Mucosa of rectum (tissue), 2 donors: ENCODE data around the gene SPEN.
"Not testable (repeated sequence)": the region's sequence is repeated elsewhere in the genome, so short reads cannot be mapped to it uniquely, and the experiment has no call there.

Experiments
- H3K27ac ChIP-seq, 2 donors: one replicate each; pipeline ENCODE4 v1.7.0; 2013; ENCODE audit warnings: inconsistent platforms in 2 of 2, low read depth in 2 of 2, low read length in 2 of 2
- H3K27me3 ChIP-seq, 2 donors: one replicate each; pipeline ENCODE4 v1.7.0; 2013; ENCODE audit warnings: low read length in 2 of 2; ENCODE audit not compliant: control insufficient read depth in 2 of 2, insufficient read depth in 2 of 2
- H3K36me3 ChIP-seq, 2 donors: one replicate each; pipeline ENCODE4 v1.7.0; 2013; ENCODE audit warnings: low read length in 2 of 2; ENCODE audit not compliant: control insufficient read depth in 2 of 2, insufficient read depth in 2 of 2
- H3K4me1 ChIP-seq, 2 donors: one replicate each; pipeline ENCODE4 v1.7.0; 2013; ENCODE audit warnings: low read length in 2 of 2, mild to moderate bottlenecking in 1 of 2; ENCODE audit not compliant: control insufficient read depth in 2 of 2, insufficient read depth in 2 of 2
- H3K4me3 ChIP-seq, 2 donors: one replicate each; pipeline ENCODE4 v1.7.0; 2013; ENCODE audit warnings: low read length in 2 of 2
- H3K9ac ChIP-seq, 2 donors: one replicate each; pipeline ENCODE4 v1.7.0; 2013; ENCODE audit warnings: low read length in 2 of 2, low read depth in 1 of 2, mild to moderate bottlenecking in 1 of 2
- H3K9me3 ChIP-seq, 2 donors: one replicate each; pipeline ENCODE4 v1.7.0; 2013; ENCODE audit warnings: low read length in 2 of 2; ENCODE audit not compliant: control insufficient read depth in 2 of 2
- donor health status: healthy.
- donor health status: Normal muscosa, but diverticular disease.

Gene SPEN

GRCh38 chr1:15916916-15917315, 69.4 kb downstream of the SPEN start:
- H3K36me3 ChIP-seq = peaks cover 33 to 42% of the 10 kb centered on the region in 2 donors
- H3K4me1 ChIP-seq = no peaks in the 10 kb centered on the region
- H3K9me3 ChIP-seq = no peaks in the 10 kb centered on the region
- no peaks in the 10 kb centered on the region for H3K27me3 ChIP-seq
- H3K27ac ChIP-seq = no peak overlapping the region
- no peak overlapping the region for H3K9ac ChIP-seq
- no peak overlapping the region for H3K4me3 ChIP-seq

DNA sequence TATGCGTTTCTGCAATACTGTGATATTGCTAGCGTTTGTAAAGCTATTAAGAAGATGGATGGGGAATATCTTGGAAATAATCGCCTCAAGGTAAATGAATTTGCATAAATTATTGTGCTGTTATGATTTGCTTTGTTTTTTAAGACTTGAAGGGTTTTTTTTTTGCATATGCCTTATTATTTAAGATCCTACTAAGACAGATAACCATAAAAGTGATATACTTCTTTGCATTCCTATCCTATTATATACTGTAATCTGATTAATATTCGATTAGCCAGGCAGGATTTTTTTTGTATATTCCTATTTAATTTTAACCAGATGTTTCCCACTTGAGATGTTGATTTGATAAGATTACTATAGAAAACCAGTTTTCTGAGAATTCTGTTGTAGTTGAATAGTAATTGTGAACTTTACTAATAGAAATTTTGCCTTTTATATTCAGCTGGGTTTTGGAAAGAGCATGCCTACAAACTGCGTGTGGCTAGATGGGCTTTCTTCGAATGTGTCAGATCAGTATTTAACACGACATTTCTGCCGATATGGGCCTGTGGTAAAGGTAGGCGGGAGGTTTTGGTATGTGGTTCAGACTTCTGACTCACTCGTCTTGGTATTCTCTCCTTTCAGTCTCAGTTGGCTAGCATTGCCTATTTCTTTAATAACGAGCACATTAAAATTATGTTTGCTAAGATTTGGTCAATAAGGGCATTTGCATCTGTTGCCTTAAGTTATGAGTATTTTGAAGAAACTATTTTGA, 71.6 kb downstream of the SPEN start:
- H3K9ac ChIP-seq = no peak overlapping the region

GRCh38 chr1:15923241-15923640, 75.7 kb downstream of the SPEN start:
- H3K4me3 ChIP-seq = no peak overlapping the region
- no peak overlapping the region for H3K9ac ChIP-seq
- no peaks in the 10 kb centered on the region for H3K27me3 ChIP-seq
- no peaks in the 10 kb centered on the region for H3K4me1 ChIP-seq
- H3K9me3 ChIP-seq = no peaks in the 10 kb centered on the region
- H3K36me3 ChIP-seq = peaks cover 54 to 62% of the 10 kb centered on the region in 2 donors
- no peak overlapping the region for H3K27ac ChIP-seq

More for the DNA sequence above, 71.6 kb downstream of the SPEN start:
- no peak overlapping the region for H3K4me3 ChIP-seq
- H3K4me1 ChIP-seq = no peaks in the 10 kb centered on the region
- H3K36me3 ChIP-seq = peaks cover 41 to 53% of the 10 kb centered on the region in 2 donors
- no peak overlapping the region for H3K27ac ChIP-seq
- H3K9me3 ChIP-seq = no peaks in the 10 kb centered on the region
- no peaks in the 10 kb centered on the region for H3K27me3 ChIP-seq

- not testable (repeated sequence) for H3K9ac ChIP-seq, H3K27ac ChIP-seq, H3K9me3 ChIP-seq, H3K27me3 ChIP-seq, H3K4me3 ChIP-seq, H3K4me1 ChIP-seq
- H3K36me3 ChIP-seq = peaks cover 65 to 75% of the 10 kb centered on the region in 2 donors
Observed at GRCh38 chr1:15926448-15926847, 78.9 kb downstream of the SPEN start.

DNA sequence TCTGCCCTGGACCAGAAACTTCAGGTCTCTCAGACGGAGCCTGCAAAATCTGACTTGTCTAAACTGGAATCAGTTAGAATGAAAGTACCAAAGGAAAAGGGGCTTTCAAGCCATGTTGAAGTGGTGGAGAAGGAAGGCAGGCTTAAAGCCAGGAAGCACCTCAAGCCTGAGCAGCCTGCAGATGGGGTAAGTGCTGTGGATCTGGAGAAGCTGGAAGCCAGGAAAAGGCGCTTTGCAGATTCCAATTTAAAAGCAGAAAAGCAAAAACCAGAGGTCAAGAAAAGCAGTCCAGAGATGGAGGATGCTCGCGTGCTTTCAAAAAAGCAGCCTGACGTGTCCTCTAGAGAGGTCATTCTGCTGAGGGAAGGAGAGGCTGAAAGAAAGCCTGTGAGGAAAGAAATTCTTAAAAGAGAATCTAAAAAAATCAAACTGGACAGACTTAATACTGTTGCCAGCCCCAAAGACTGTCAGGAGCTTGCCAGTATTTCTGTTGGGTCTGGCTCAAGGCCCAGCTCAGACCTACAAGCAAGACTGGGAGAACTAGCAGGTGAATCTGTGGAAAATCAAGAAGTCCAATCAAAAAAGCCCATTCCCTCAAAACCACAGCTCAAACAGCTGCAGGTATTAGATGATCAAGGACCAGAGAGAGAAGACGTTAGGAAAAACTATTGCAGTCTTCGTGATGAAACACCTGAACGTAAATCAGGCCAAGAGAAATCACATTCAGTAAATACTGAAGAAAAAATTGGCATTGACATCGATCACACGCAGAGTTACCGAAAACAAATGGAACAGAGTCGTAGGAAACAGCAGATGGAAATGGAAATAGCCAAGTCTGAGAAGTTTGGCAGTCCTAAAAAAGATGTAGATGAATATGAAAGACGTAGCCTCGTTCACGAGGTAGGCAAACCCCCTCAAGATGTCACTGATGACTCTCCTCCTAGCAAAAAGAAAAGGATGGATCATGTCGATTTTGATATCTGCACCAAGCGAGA, 81.8 kb downstream of the SPEN start:
- no peak overlapping the region for H3K9ac ChIP-seq
- no peak overlapping the region for H3K4me3 ChIP-seq
- no peaks in the 10 kb centered on the region for H3K9me3 ChIP-seq
- no peak overlapping the region for H3K27ac ChIP-seq
- peaks cover 75 to 77% of the 10 kb centered on the region in 2 donors for H3K36me3 ChIP-seq
- H3K27me3 ChIP-seq = no peaks in the 10 kb centered on the region
- H3K4me1 ChIP-seq = no peaks in the 10 kb centered on the region

DNA sequence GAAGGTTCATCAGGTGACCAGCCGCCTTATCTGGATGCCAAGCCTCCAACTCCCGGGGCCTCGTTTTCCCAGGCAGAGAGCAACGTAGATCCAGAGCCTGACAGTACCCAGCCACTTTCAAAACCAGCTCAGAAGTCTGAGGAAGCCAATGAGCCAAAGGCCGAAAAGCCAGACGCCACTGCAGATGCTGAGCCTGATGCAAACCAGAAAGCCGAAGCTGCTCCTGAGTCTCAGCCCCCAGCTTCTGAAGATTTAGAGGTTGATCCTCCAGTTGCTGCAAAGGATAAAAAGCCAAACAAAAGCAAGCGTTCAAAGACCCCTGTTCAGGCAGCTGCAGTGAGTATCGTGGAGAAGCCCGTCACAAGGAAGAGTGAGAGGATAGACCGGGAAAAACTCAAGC, 83.9 kb downstream of the SPEN start:
- Histone ChIP-seq H3K27me3 (no peaks in the 10 kb centered on the region), H3K4me1 (no peaks in the 10 kb centered on the region), H3K4me3 (no peak overlapping the region), H3K27ac (no peak overlapping the region), H3K9me3 (no peaks in the 10 kb centered on the region), H3K9ac (no peak overlapping the region), H3K36me3 (peaks cover 80% of the 10 kb centered on the region in 2 donors)

DNA sequence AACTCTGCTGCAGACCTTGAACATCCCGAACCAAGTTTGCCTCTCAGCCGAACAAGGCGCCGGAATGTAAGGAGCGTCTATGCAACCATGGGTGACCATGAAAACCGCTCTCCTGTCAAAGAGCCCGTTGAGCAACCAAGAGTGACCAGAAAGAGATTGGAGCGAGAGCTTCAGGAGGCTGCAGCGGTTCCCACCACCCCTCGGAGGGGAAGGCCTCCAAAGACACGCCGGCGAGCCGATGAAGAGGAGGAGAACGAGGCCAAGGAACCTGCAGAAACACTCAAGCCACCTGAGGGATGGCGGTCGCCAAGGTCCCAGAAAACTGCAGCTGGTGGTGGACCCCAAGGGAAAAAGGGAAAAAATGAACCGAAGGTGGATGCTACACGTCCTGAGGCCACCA, 84.4 kb downstream of the SPEN start:
- H3K9ac ChIP-seq = no peak overlapping the region
- H3K27ac ChIP-seq = no peak overlapping the region
- H3K36me3 ChIP-seq = peaks cover 82 to 83% of the 10 kb centered on the region in 2 donors
- no peaks in the 10 kb centered on the region for H3K27me3 ChIP-seq
- H3K4me1 ChIP-seq = no peaks in the 10 kb centered on the region
- no peaks in the 10 kb centered on the region for H3K9me3 ChIP-seq
- H3K4me3 ChIP-seq = no peak overlapping the region

- Histone ChIP-seq H3K27ac (no peak overlapping the region), H3K4me1 (no peaks in the 10 kb centered on the region), H3K9me3 (no peaks in the 10 kb centered on the region), H3K36me3 (peaks cover 85 to 90% of the 10 kb centered on the region in 2 donors), H3K9ac (no peak overlapping the region), H3K4me3 (no peak overlapping the region), H3K27me3 (no peaks in the 10 kb centered on the region)
Observed at GRCh38 chr1:15932612-15933011, 85.1 kb downstream of the SPEN start.

- no peak overlapping the region for H3K9ac ChIP-seq
- no peaks in the 10 kb centered on the region for H3K27me3 ChIP-seq
- no peaks in the 10 kb centered on the region for H3K9me3 ChIP-seq
- H3K36me3 ChIP-seq = peaks cover 82 to 88% of the 10 kb centered on the region in 2 donors
- no peak overlapping the region for H3K27ac ChIP-seq
- H3K4me1 ChIP-seq = peaks cover 0 to 1% of the 10 kb centered on the region in 2 donors
- H3K4me3 ChIP-seq = no peak overlapping the region
Observed at GRCh38 chr1:15933684-15934083, 86.2 kb downstream of the SPEN start.
